ENCODE measurements around the gene AJAP1. TPM values are rescaled to one million over a fixed set of nuclear protein-coding genes. Genes with fewer than 3 reads are reported as not detected.

AJAP1 gene
- total RNA-seq, 1 experiment from 2014 or later, result not detected

DNA sequence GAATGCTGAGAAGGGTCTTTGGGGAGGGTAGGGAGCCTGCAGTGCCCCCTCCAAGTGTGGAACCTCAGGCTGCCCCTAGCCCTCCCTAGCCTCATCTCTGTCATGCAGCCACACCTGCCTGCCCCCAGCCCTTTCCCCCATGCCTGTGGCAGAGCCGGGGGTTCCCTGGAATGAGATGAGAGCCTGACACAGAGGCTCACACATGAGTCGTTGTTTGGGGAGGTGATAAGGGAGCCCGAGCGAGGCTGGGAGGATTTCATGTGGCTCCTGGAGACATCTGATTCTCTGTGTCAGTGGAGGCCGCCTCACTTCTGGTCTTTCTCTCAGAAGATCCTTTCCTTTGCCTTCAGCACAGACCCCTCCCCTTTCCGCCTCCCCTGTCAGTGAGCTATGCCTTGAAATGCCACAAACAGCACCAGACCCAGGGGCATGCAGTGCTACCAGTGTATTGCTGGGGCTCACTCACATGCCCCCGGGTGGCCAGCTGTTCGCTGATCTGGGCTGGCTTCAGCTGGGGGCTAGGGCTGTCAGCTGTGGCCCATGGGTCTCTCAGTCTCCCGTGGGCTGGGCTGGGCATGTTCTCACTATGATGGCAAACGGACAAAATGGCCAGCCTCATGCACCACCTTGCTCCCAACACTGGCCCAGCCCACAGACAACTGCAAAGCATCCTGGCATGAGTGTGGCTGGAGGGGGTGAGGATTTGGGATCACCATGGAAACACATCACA lies 102.6 kb downstream of the AJAP1 start:
- in situ Hi-C loops (cut with HindIII; ENCODE audit: low pct_unique_long_range_greater_than_20kb, low sequenced_read_pairs), result no loop called here
- no peak overlapping the region for H3K27ac ChIP-seq (ENCODE audit: low read length)
- DNase-seq (ENCODE audit: low read depth, low spot score) (no peak), ATAC-seq (no peak)
- no peaks in the 10 kb centered on the region for H3K27me3 ChIP-seq (ENCODE audit: control insufficient read depth, insufficient read depth, low read length)
- no peaks in the 10 kb centered on the region for H3K36me3 ChIP-seq (ENCODE audit: control insufficient read depth, insufficient read depth, low read length)
- no peaks in the 10 kb centered on the region for H3K9me3 ChIP-seq (ENCODE audit: control insufficient read depth, insufficient read depth, low read depth, low read length)
- TF ChIP-seq POLR2AphosphoS5 (IDR thresholded peaks at IDR 0.05; ENCODE audit: low read depth, low read length) (no peak), TCF7L2 (IDR thresholded peaks at IDR 0.05; ENCODE audit: low read depth, low read length) (no peak)
- POLR2A ChIA-PET, result no interaction called here
- no TSS peak for BruUV-seq (replicated peaks)
- CTCF ChIA-PET, result no interaction called here
- intact Hi-C loops (cut with micrococcal nuclease; ENCODE audit: unreplicated experiment), result no loop called here
- H3K4me1 ChIP-seq (ENCODE audit: control insufficient read depth, insufficient read depth, low read length), result no peaks in the 10 kb centered on the region
- no peak overlapping the region for H3K4me3 ChIP-seq (ENCODE audit: low read depth in 2 of 2, low read length in 2 of 2)

GRCh38 chr1:4759671-4760070 lies 105.3 kb downstream of the AJAP1 start:
- no peak for DNase-seq (ENCODE audit: low read depth, low spot score)
- TF ChIP-seq, protein P1, sequence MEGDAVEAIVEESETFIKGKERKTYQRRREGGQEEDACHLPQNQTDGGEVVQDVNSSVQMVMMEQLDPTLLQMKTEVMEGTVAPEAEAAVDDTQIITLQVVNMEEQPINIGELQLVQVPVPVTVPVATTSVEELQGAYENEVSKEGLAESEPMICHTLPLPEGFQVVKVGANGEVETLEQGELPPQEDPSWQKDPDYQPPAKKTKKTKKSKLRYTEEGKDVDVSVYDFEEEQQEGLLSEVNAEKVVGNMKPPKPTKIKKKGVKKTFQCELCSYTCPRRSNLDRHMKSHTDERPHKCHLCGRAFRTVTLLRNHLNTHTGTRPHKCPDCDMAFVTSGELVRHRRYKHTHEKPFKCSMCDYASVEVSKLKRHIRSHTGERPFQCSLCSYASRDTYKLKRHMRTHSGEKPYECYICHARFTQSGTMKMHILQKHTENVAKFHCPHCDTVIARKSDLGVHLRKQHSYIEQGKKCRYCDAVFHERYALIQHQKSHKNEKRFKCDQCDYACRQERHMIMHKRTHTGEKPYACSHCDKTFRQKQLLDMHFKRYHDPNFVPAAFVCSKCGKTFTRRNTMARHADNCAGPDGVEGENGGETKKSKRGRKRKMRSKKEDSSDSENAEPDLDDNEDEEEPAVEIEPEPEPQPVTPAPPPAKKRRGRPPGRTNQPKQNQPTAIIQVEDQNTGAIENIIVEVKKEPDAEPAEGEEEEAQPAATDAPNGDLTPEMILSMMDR (IDR thresholded peaks at IDR 0.05), result no peak
- TF ChIP-seq TCF7L2 (IDR thresholded peaks at IDR 0.05; ENCODE audit: low read depth, low read length) (no peak), REST (IDR thresholded peaks at IDR 0.05; ENCODE audit: insufficient read depth in 1 of 2, low read depth in 2 of 2, low read length in 1 of 2) (no peak), POLR2AphosphoS5 (IDR thresholded peaks at IDR 0.05; ENCODE audit: low read depth, low read length) (no peak), SIN3A (IDR thresholded peaks at IDR 0.05; ENCODE audit: borderline replicate concordance, insufficient read depth, low read depth, low read length) (no peak)
- ATAC-seq, result no peak
- Histone ChIP-seq H3K27me3 (ENCODE audit: control insufficient read depth, insufficient read depth, low read length) (no peaks in the 10 kb centered on the region), H3K4me3 (ENCODE audit: low read depth in 2 of 2, low read length in 2 of 2) (no peak overlapping the region), H3K9me3 (ENCODE audit: control insufficient read depth, insufficient read depth, low read depth, low read length) (no peaks in the 10 kb centered on the region), H3K27ac (ENCODE audit: low read length) (no peak overlapping the region), H3K4me1 (ENCODE audit: control insufficient read depth, insufficient read depth, low read length) (no peaks in the 10 kb centered on the region), H3K36me3 (ENCODE audit: control insufficient read depth, insufficient read depth, low read length) (no peaks in the 10 kb centered on the region)
- BruUV-seq (replicated peaks), result no TSS peak
- ChIA-PET POLR2A (no interaction called here), CTCF (no interaction called here)
- intact Hi-C loops (cut with micrococcal nuclease; ENCODE audit: unreplicated experiment), result no loop called here
- in situ Hi-C loops (cut with HindIII; ENCODE audit: low pct_unique_long_range_greater_than_20kb, low sequenced_read_pairs), result no loop called here

DNA sequence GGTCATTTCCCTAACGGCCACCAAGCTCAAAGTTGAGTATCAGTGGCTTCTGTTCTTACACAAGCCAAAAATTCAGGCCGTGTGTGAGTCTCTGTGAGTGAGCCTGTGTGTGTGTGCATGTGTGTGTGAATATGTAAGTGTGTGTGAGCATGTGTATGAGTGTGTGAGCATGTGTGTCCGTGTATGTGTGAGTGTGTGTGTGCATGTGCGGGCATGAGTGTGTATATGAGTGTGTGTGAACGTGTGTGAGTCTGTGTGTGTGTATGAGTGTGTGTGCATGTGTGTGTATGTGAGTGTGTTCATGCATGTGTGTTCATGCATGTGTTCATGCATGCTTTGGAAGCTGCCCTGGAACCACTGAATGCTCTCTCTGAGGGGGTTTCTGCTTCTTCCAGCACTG lies 105.7 kb downstream of the AJAP1 start:
- POLR2A ChIA-PET, result no interaction called here
- CTCF ChIA-PET, result no interaction called here
- in situ Hi-C loops (cut with HindIII; ENCODE audit: low pct_unique_long_range_greater_than_20kb, low sequenced_read_pairs), result no loop called here
- H3K36me3 ChIP-seq (ENCODE audit: control insufficient read depth, insufficient read depth, low read length), result no peaks in the 10 kb centered on the region
- DNase-seq (ENCODE audit: low read depth, low spot score), result no peak
- H3K27me3 ChIP-seq (ENCODE audit: control insufficient read depth, insufficient read depth, low read length), result no peaks in the 10 kb centered on the region
- ATAC-seq, result no peak
- TF ChIP-seq REST (IDR thresholded peaks at IDR 0.05; ENCODE audit: insufficient read depth in 1 of 2, low read depth in 2 of 2, low read length in 1 of 2), result no peak
- TF ChIP-seq POLR2AphosphoS5 (IDR thresholded peaks at IDR 0.05; ENCODE audit: low read depth, low read length), result no peak
- no peak for TF ChIP-seq TCF7L2 (IDR thresholded peaks at IDR 0.05; ENCODE audit: low read depth, low read length)
- TF ChIP-seq, protein P1 (IDR thresholded peaks at IDR 0.05), result no peak
- no peak for TF ChIP-seq SIN3A (IDR thresholded peaks at IDR 0.05; ENCODE audit: borderline replicate concordance, insufficient read depth, low read depth, low read length)
- intact Hi-C loops (cut with micrococcal nuclease; ENCODE audit: unreplicated experiment), result no loop called here
- no TSS peak for BruUV-seq (replicated peaks)
- no peak overlapping the region for H3K4me3 ChIP-seq (ENCODE audit: low read depth in 2 of 2, low read length in 2 of 2)
- H3K9me3 ChIP-seq (ENCODE audit: control insufficient read depth, insufficient read depth, low read depth, low read length), result no peaks in the 10 kb centered on the region
- no peak overlapping the region for H3K27ac ChIP-seq (ENCODE audit: low read length)
- no peaks in the 10 kb centered on the region for H3K4me1 ChIP-seq (ENCODE audit: control insufficient read depth, insufficient read depth, low read length)

Measured in Panc1 (cell line).